Glutamatergic neuron (in vitro differentiated cells): ENCODE data around the gene TP53AIP1. TPM values are rescaled to one million over a fixed set of nuclear protein-coding genes. Genes with fewer than 3 reads are reported as not detected.

Experiments
- DNase-seq: peaks from one replicate; pipeline ENCODE4 v3.0.0; 2022
- H3K27ac Mint-ChIP-seq: one replicate; pipeline ENCODE4 v1.8.0; 2020; ENCODE audit warnings: mild to moderate bottlenecking, mixed read lengths, inconsistent platforms; ENCODE audit not compliant: unreplicated experiment
- H3K27me3 Mint-ChIP-seq: one replicate; pipeline ENCODE4 v1.8.0; 2020; ENCODE audit warnings: mild to moderate bottlenecking, moderate library complexity, mixed read lengths, inconsistent platforms; ENCODE audit not compliant: unreplicated experiment
- H3K36me3 Mint-ChIP-seq: one replicate; pipeline ENCODE4 v1.8.0; 2020; ENCODE audit warnings: mild to moderate bottlenecking, mixed read lengths, inconsistent platforms; ENCODE audit not compliant: unreplicated experiment
- H3K4me1 Mint-ChIP-seq: one replicate; pipeline ENCODE4 v1.8.0; 2020; ENCODE audit warnings: mild to moderate bottlenecking, low read depth, mixed read lengths, inconsistent platforms; ENCODE audit not compliant: unreplicated experiment
- H3K4me3 Mint-ChIP-seq: one replicate; pipeline ENCODE4 v1.8.0; 2020; ENCODE audit warnings: mild to moderate bottlenecking, mixed read lengths, inconsistent platforms; ENCODE audit not compliant: unreplicated experiment
- H3K9me3 Mint-ChIP-seq: one replicate; pipeline ENCODE4 v1.8.0; 2020; ENCODE audit warnings: mild to moderate bottlenecking, moderate library complexity, mixed read lengths, inconsistent platforms; ENCODE audit not compliant: unreplicated experiment
- CTCF ChIP-seq: fragments of 200-600 bp; sonication (generic); IDR thresholded peaks from one replicate; pipeline ENCODE4 v1.5.0; 2021; ENCODE audit not compliant: partially characterized antibody, unreplicated experiment
- total RNA-seq: library from RNA; stranded (reverse); fragmentation: NEBNext Ultra II Directional; extraction: Animal tissue kit (Norgen Biotek cat#: 25700); gene quantifications from one replicate; pipeline ENCODE4 v1.2.1, GENCODE V29; 2021; ENCODE audit not compliant: unreplicated experiment

TP53AIP1 gene
- total RNA-seq, 1 donor from 2014 or later: 0.34 TPM

DNA sequence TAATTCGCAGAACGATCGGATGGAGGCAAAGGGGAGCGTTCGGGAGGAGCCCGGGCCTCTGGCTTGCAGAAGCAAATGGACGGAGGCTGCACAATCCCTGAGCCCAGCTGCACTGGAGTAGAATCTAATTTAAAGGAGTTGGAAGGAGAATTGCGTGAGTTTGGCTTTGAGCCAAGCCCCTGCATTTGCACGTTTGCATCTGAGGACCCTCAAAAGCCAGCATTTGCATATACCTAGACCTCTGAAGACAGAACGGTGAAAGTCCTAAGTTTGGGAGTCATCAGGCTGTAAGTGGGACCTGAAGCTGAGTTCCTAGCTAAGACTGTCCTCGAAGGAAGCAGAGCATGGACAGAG lies 15.6 kb downstream of the TP53AIP1 start:
- DNase-seq: no peak
- peaks cover 50% of the 10 kb centered on the region for H3K4me1 Mint-ChIP-seq
- no peak overlapping the region for H3K4me3 Mint-ChIP-seq
- no peaks in the 10 kb centered on the region for H3K36me3 Mint-ChIP-seq
- no peak overlapping the region for H3K27ac Mint-ChIP-seq
- TF ChIP-seq CTCF: no peak
- peaks cover 5% of the 10 kb centered on the region for H3K9me3 Mint-ChIP-seq
- peaks cover 16% of the 10 kb centered on the region for H3K27me3 Mint-ChIP-seq

DNA sequence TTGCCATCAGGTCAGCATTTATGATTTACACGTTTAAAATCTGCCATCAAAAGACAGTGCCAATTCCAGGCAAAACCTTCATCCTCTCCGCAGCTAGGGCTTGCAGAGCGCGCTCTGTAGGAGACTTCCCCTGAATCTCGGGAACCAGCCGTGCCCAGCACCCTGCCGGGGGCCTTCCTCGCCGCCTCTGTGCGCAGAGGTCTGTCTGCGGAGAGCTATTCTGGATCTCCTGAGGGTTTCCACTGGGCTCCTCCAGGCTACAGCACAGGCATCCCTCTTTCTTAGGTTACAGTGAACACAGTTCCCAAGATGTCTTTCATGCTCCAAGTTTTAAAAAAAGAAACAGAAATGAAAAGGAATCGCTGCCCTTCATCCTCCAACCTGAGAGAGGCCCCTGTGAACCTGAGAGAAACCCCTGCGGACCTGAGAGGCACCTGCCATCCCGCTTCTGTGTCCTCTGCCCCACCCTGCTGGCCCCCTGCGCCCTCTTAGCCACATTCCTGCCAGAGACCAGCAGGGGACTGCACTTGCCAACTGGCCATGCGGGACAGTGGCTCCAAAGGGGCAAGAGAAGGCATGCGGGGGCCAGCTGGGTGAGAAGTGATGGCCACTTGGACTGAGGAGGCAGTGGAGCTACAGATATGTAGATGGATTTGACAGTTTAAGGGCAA lies 16.1 kb downstream of the TP53AIP1 start:
- peaks cover 16% of the 10 kb centered on the region for H3K27me3 Mint-ChIP-seq
- no peak for TF ChIP-seq CTCF
- no peak overlapping the region for H3K4me3 Mint-ChIP-seq
- DNase-seq: no peak
- H3K27ac Mint-ChIP-seq: no peak overlapping the region
- peaks cover 10% of the 10 kb centered on the region for H3K9me3 Mint-ChIP-seq
- H3K4me1 Mint-ChIP-seq: peaks cover 46% of the 10 kb centered on the region
- H3K36me3 Mint-ChIP-seq: no peaks in the 10 kb centered on the region

DNA sequence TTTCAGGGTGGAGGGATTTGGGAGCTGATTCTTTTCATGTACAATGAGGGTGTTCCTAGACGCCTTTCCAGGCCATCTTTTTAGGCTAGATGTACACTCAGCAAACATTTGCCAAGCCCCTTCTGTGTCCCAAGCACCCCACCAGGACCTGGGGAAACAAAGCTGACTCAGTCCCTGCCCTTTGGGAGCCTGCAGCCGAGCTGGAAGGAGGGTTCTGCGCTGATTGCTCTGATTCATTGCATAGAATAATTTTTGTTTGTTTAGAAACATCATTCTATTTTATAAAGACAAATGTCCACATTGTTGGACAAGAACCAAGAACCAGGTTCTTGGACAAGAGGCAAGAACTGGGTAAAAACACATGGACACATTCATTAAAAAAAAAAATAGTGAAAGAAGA lies 16.7 kb downstream of the TP53AIP1 start:
- peaks cover 45% of the 10 kb centered on the region for H3K4me1 Mint-ChIP-seq

GRCh38 chr11:128925250-128925600 lies 17.4 kb downstream of the TP53AIP1 start:
- Mint-ChIP-seq H3K4me1 (peaks cover 49% of the 10 kb centered on the region), H3K9me3 (peaks cover 7% of the 10 kb centered on the region), H3K27ac (no peak overlapping the region), H3K27me3 (peaks cover 18% of the 10 kb centered on the region), H3K4me3 (no peak overlapping the region), H3K36me3 (no peaks in the 10 kb centered on the region)
- no peak for DNase-seq
- TF ChIP-seq CTCF: no peak

More for the DNA sequence above, 16.7 kb downstream of the TP53AIP1 start:
- DNase-seq: no peak
- Mint-ChIP-seq H3K4me3 (no peak overlapping the region), H3K36me3 (no peaks in the 10 kb centered on the region), H3K9me3 (peaks cover 9% of the 10 kb centered on the region), H3K27me3 (peaks cover 14% of the 10 kb centered on the region), H3K27ac (no peak overlapping the region)
- no peak for TF ChIP-seq CTCF

DNA sequence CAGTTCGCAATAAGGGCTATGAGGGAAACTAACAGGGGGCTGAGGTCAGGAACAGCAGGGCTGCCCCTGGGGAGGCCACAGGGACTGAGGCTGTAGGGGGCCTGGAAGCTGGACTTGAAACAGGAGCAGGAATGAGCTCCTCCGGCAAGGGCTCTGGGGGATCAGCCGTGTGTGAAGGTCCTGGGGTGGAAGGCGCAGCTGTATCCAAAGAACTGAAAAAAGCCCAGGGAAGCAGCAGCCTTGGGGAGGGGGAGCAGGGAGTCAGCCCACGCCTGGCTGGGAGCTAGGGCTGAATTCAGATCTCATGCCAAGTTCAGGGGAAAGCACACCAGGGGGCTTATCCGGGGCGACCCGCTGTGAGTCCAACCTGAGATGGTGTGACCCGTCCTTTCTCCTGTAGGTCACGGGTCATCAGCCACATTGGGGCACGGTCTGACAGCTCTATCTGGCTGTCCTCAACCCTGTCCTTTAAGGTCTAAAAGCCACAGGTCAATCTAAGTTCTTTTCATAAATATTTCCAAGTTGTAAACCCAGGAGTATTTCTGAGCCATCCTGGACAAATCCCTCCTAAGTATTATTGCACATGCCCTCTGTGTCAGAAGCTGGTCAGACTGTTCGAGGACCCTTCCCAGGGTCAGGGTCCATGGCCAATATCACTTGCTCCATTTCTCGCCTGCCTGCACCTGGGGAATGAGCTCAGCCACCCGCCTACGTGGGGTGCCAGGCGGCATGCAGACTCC lies 18.0 kb downstream of the TP53AIP1 start:
- no peaks in the 10 kb centered on the region for H3K36me3 Mint-ChIP-seq
- H3K27me3 Mint-ChIP-seq: peaks cover 15% of the 10 kb centered on the region
- H3K4me1 Mint-ChIP-seq: peaks cover 44% of the 10 kb centered on the region
- H3K27ac Mint-ChIP-seq: no peak overlapping the region
- DNase-seq: no peak
- no peak overlapping the region for H3K4me3 Mint-ChIP-seq
- peaks cover 7% of the 10 kb centered on the region for H3K9me3 Mint-ChIP-seq
- TF ChIP-seq CTCF: no peak
